ENCODE results near the gene LILRB3.
"Not testable (repeated sequence)": the region's sequence is repeated elsewhere in the genome, so short reads cannot be mapped to it uniquely, and the experiment has no call there.

LILRB3 gene

GRCh38 chr19:54199401-54199800 is 23.4 kb downstream of the LILRB3 start:
- Histone ChIP-seq H3K27ac (no peak overlapping the region), H3K4me3 (IDR thresholded peaks at IDR 0.05; ENCODE audit: insufficient read depth, low read depth, low read length) (no peak overlapping the region), H3K36me3 (ENCODE audit: insufficient read depth) (peaks cover 21% of the 10 kb centered on the region; the same call in 1 of the 2 replicates), H3K79me2 (ENCODE audit: insufficient read depth, low read depth) (peaks cover 38% of the 10 kb centered on the region), H3K27me3 (ENCODE audit: insufficient read depth, low read depth) (no peaks in the 10 kb centered on the region; the same call in 1 of the 2 replicates), H3K9ac (no peak overlapping the region), H4K20me1 (ENCODE audit: insufficient read depth) (peaks cover 26% of the 10 kb centered on the region), H3K4me1 (ENCODE audit: low read depth, poor library complexity, severe bottlenecking) (peaks cover 32% of the 10 kb centered on the region), H3K4me2 (no peak overlapping the region), H2AFZ (ENCODE audit: low read depth) (no peak overlapping the region)
- TF ChIP-seq CTCF (conservative IDR thresholded peaks at IDR 0.05; ENCODE audit: low read depth, low read length): no peak

- Histone ChIP-seq H3K79me2 (ENCODE audit: insufficient read depth, low read depth) (peaks cover 15% of the 10 kb centered on the region), H3K4me3 (IDR thresholded peaks at IDR 0.05; ENCODE audit: insufficient read depth, low read depth, low read length) (no peak overlapping the region), H3K4me1 (ENCODE audit: low read depth, poor library complexity, severe bottlenecking) (peaks cover 17% of the 10 kb centered on the region), H3K9ac (no peak overlapping the region), H3K4me2 (no peak overlapping the region), H3K36me3 (ENCODE audit: insufficient read depth) (peaks cover 3% of the 10 kb centered on the region; the same call in 1 of the 2 replicates), H2AFZ (ENCODE audit: low read depth) (no peak overlapping the region), H3K27ac (no peak overlapping the region), H3K27me3 (ENCODE audit: insufficient read depth, low read depth) (no peaks in the 10 kb centered on the region), H4K20me1 (ENCODE audit: insufficient read depth) (peaks cover 7% of the 10 kb centered on the region; the same call in 1 of the 2 replicates)
- TF ChIP-seq CTCF (conservative IDR thresholded peaks at IDR 0.05; ENCODE audit: low read depth, low read length): no peak
These were observed 25.7 kb downstream of the LILRB3 start for GRCh38 chr19:54197121-54197520.

- no peaks in the 10 kb centered on the region for H3K36me3 ChIP-seq (ENCODE audit: insufficient read depth)
- H3K4me3 ChIP-seq (IDR thresholded peaks at IDR 0.05; ENCODE audit: insufficient read depth, low read depth, low read length): no peak overlapping the region
- 0 out of 2 replicates have a peak, but pooled peaks cover under 1% of the 10 kb centered on the region for H4K20me1 ChIP-seq (ENCODE audit: insufficient read depth)
- no peaks in the 10 kb centered on the region for H3K27me3 ChIP-seq (ENCODE audit: insufficient read depth, low read depth)
- TF ChIP-seq CTCF (conservative IDR thresholded peaks at IDR 0.05; ENCODE audit: low read depth, low read length): no peak
- peaks cover 14% of the 10 kb centered on the region for H3K4me1 ChIP-seq (ENCODE audit: low read depth, poor library complexity, severe bottlenecking)
- H3K79me2 ChIP-seq (ENCODE audit: insufficient read depth, low read depth): peaks cover 9% of the 10 kb centered on the region
- no peak overlapping the region for H3K27ac ChIP-seq
- H3K9ac ChIP-seq: no peak overlapping the region
- H3K4me2 ChIP-seq: no peak overlapping the region
- no peak overlapping the region for H2AFZ ChIP-seq (ENCODE audit: low read depth)
These were observed 26.3 kb downstream of the LILRB3 start for GRCh38 chr19:54196536-54196935.

- not testable (repeated sequence) for H3K4me3 ChIP-seq (IDR thresholded peaks at IDR 0.05; ENCODE audit: insufficient read depth, low read depth, low read length); H3K79me2 ChIP-seq (ENCODE audit: insufficient read depth, low read depth); H2AFZ ChIP-seq (ENCODE audit: low read depth); H3K36me3 ChIP-seq (ENCODE audit: insufficient read depth); H3K4me1 ChIP-seq (ENCODE audit: low read depth, poor library complexity, severe bottlenecking); H4K20me1 ChIP-seq (ENCODE audit: insufficient read depth); H3K9ac ChIP-seq; H3K27ac ChIP-seq; H3K4me2 ChIP-seq; H3K27me3 ChIP-seq (ENCODE audit: insufficient read depth, low read depth)
These were observed 28.3 kb downstream of the LILRB3 start for GRCh38 chr19:54194463-54194862.

- H3K9ac ChIP-seq: no peak overlapping the region
These were observed 29.8 kb downstream of the LILRB3 start for GRCh38 chr19:54193011-54193410.

More at GRCh38 chr19:54193011-54193410, 29.8 kb downstream of the LILRB3 start:
- Histone ChIP-seq H3K4me1 (ENCODE audit: low read depth, poor library complexity, severe bottlenecking) (peaks cover 17% of the 10 kb centered on the region), H3K36me3 (ENCODE audit: insufficient read depth) (no peaks in the 10 kb centered on the region), H4K20me1 (ENCODE audit: insufficient read depth) (no peaks in the 10 kb centered on the region), H3K27ac (no peak overlapping the region), H3K27me3 (ENCODE audit: insufficient read depth, low read depth) (no peaks in the 10 kb centered on the region), H3K4me2 (no peak overlapping the region), H2AFZ (ENCODE audit: low read depth) (no peak overlapping the region), H3K4me3 (IDR thresholded peaks at IDR 0.05; ENCODE audit: insufficient read depth, low read depth, low read length) (no peak overlapping the region), H3K79me2 (ENCODE audit: insufficient read depth, low read depth) (peaks cover 3% of the 10 kb centered on the region; the same call in 1 of the 2 replicates)
- TF ChIP-seq CTCF (conservative IDR thresholded peaks at IDR 0.05; ENCODE audit: low read depth, low read length): no peak

All from KMS-11 (cell line).